HUES64 (cell line): ENCODE measurements around the gene SMYD3.

Source experiments
- H3K27ac ChIP-seq: 2 replicates; pipeline ENCODE4 v1.7.0; 2013; ENCODE audit warnings: low read depth, low read length, inconsistent platforms
- H3K27me3 ChIP-seq: 2 replicates; pipeline ENCODE4 v1.6.1; 2013; ENCODE audit warnings: mild to moderate bottlenecking, low read length; ENCODE audit not compliant: insufficient read depth
- H3K36me3 ChIP-seq: 2 replicates; pipeline ENCODE4 v1.6.1; 2013; ENCODE audit warnings: mild to moderate bottlenecking, low read length; ENCODE audit not compliant: insufficient read depth
- H3K4me1 ChIP-seq: 2 replicates; pipeline ENCODE4 v1.6.1; 2013; ENCODE audit warnings: mild to moderate bottlenecking, low read length, moderate library complexity; ENCODE audit not compliant: insufficient read depth
- H3K4me3 ChIP-seq: 2 replicates; pipeline ENCODE4 v1.5.1; 2013; ENCODE audit warnings: mild to moderate bottlenecking, low read length, moderate library complexity
- H3K9ac ChIP-seq: 2 replicates; pipeline ENCODE4 v1.6.1; 2013; ENCODE audit warnings: mild to moderate bottlenecking, low read depth, low read length
- H3K9me3 ChIP-seq: 2 replicates; pipeline ENCODE4 v1.6.1; 2013; ENCODE audit warnings: low read depth, low read length; ENCODE audit not compliant: insufficient read depth
- WGBS: fragments of 150-250, 120-280 bp; methylation state at CpG from one replicate; pipeline ENCODE4 v1.1.7; 2013; ENCODE audit warnings: missing lambda C conversion rate; 5-methylcytosine and 5-hydroxymethylcytosine counted together

Gene SMYD3

DNA sequence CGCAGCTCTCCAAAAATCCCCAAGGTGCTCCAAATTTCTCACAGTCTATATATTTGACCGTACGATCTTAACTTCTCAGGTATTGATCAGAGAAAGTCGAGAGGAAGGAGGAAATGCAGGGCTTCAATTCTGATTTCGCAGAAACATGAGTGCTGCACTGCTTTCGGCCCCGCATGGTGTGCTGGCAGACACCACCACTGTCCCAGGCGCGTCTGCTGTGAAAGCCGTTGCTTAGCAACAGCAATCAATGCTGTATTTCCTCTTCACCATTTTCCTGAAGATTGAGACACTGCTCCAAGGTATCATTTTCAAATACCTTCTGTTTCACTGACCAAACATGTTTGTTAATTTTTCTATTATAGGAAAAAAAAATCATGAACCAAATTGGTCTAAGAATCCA lies 296.3 kb downstream of the SMYD3 start:
- no peaks in the 10 kb centered on the region for H3K36me3 ChIP-seq
- 75% methylated on average over 10 of the region's 10 CpGs for WGBS
- no peak overlapping the region for H3K27ac ChIP-seq
- H3K4me3 ChIP-seq: no peak overlapping the region
- H3K9me3 ChIP-seq: no peaks in the 10 kb centered on the region
- H3K27me3 ChIP-seq: no peaks in the 10 kb centered on the region
- no peak overlapping the region for H3K9ac ChIP-seq
- 0 out of 2 replicates have a peak, but pooled peaks cover 3% of the 10 kb centered on the region for H3K4me1 ChIP-seq

DNA sequence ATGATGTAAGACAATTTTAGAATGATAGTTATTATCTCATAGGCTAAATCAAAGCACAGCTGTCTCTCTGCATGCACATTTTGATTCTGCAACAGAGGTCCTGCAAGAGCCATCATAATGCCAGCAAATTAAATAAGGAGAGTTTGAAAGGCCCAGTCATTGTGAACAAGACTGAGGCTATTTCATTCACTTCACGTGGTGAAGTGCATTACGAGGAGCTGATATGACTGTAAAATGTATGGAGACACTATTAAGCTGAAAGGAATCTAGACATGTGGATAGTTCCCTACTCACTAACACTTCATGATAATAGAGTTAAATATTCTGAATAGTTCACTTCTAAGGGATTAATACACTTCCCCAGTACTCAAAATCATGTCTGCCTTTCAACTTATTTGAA lies 299.0 kb downstream of the SMYD3 start:
- WGBS: 96% methylated on average over 2 of the region's 2 CpGs
- H3K27ac ChIP-seq: no peak overlapping the region

GRCh38 chr1:246203180-246203579 lies 303.9 kb downstream of the SMYD3 start:
- Histone ChIP-seq H3K27me3 (no peaks in the 10 kb centered on the region), H3K27ac (no peak overlapping the region), H3K9ac (no peak overlapping the region), H3K9me3 (no peaks in the 10 kb centered on the region), H3K4me3 (no peak overlapping the region), H3K4me1 (no peaks in the 10 kb centered on the region), H3K36me3 (no peaks in the 10 kb centered on the region)
- 97% methylated on average over 6 of the region's 6 CpGs for WGBS

More for the DNA sequence above, 299.0 kb downstream of the SMYD3 start:
- no peak overlapping the region for H3K9ac ChIP-seq
- no peaks in the 10 kb centered on the region for H3K27me3 ChIP-seq
- H3K36me3 ChIP-seq: no peaks in the 10 kb centered on the region
- H3K9me3 ChIP-seq: no peaks in the 10 kb centered on the region
- H3K4me1 ChIP-seq: 0 out of 2 replicates have a peak, but pooled peaks cover 3% of the 10 kb centered on the region
- no peak overlapping the region for H3K4me3 ChIP-seq

GRCh38 chr1:246200738-246201137 lies 306.3 kb downstream of the SMYD3 start:
- H3K36me3 ChIP-seq: no peaks in the 10 kb centered on the region
- no peak overlapping the region for H3K27ac ChIP-seq
- H3K27me3 ChIP-seq: no peaks in the 10 kb centered on the region
- H3K4me3 ChIP-seq: no peak overlapping the region
- no peaks in the 10 kb centered on the region for H3K9me3 ChIP-seq
- 91% methylated on average over 4 of the region's 4 CpGs for WGBS
- no peak overlapping the region for H3K9ac ChIP-seq
- no peaks in the 10 kb centered on the region for H3K4me1 ChIP-seq

DNA sequence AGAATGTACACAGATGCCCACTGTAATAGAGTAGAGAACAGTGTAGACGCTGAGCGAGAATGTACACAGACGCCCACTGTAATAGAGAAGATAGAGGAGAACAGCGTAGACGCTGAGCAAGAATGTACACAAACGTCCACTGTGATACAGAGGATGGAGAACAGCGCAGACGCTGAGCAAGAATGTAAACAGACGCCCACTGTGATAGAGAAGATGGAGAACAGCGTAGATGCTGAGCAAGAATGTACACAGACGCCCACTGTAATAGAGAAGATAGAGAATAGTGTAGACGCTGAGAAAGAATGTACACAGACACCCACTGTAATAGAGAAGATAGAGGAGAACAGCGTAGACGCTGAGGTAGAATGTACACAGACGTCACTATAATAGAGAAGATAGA lies 306.9 kb downstream of the SMYD3 start:
- no peak overlapping the region for H3K4me3 ChIP-seq
- no peaks in the 10 kb centered on the region for H3K4me1 ChIP-seq
- H3K9me3 ChIP-seq: no peaks in the 10 kb centered on the region
- WGBS: 93% methylated on average over 15 of the region's 15 CpGs
- no peak overlapping the region for H3K27ac ChIP-seq
- H3K27me3 ChIP-seq: no peaks in the 10 kb centered on the region
- H3K36me3 ChIP-seq: no peaks in the 10 kb centered on the region
- H3K9ac ChIP-seq: no peak overlapping the region

DNA sequence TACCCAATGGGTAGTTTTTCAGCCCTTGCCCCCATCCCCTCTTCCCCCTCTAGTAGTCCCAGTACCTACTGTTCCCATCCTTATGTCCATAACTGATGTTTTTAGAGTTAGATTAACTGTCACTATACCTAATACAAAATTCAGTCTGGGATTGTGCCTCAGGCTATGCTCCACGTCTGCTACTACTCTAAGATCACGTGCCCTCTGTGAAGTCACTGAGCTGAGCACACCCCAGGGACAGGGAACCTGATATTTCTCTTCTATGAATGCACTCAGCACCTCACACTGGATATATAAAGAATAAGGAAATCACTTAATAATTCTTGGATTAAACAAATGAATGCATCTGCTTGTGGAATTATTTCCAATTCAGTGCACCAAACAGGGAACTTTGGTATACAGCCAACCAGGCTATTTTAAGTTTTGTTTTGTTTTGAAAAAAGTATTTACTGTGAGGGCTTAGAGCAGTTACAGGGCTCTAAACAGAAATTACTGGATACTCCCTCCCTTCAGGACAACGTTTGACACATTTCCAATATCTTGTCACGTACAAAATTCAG lies 307.9 kb downstream of the SMYD3 start:
- no peaks in the 10 kb centered on the region for H3K27me3 ChIP-seq
- no peaks in the 10 kb centered on the region for H3K4me1 ChIP-seq
- 97% methylated on average over 4 of the region's 4 CpGs for WGBS
- H3K9me3 ChIP-seq: no peaks in the 10 kb centered on the region
- no peak overlapping the region for H3K9ac ChIP-seq
- H3K36me3 ChIP-seq: no peaks in the 10 kb centered on the region
- no peak overlapping the region for H3K27ac ChIP-seq
- no peak overlapping the region for H3K4me3 ChIP-seq

DNA sequence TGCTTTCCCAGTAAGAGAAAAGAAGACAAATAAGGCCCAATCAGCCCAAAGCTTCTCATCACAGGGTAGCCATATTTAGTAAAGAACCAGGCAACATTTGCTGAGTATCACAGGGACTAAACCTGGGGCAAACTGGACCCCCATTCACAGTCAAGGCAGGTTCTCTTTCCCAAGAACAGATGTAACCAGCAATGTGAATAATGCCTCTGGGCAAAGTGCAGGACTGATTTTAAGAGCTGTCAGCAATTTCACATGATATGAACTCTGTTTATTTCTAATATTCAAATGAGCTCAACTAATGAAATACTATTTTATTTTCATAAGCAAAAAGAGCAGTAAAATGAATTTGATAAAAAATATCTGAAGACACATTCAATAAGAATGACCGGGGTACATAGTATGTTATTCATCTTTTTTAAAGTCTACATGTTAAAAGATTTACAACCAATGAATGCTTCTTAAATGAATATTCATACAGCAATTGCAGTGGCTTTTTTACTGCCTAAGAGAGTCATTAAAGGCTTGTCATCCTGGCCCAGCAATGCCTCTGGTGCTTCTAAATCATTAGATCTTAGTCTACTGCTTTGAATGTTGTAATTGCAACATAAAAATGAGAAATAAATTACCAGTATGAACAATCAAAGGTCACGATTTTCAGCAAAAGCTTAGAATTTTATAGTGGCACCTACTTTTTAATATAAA lies 308.8 kb downstream of the SMYD3 start:
- H3K27ac ChIP-seq: no peak overlapping the region
- no CpG with 5 or more reads among the region's 2 CpGs for WGBS

GRCh38 chr1:246197076-246197475 lies 310.0 kb downstream of the SMYD3 start:
- H3K36me3 ChIP-seq: no peaks in the 10 kb centered on the region
- no peak overlapping the region for H3K9ac ChIP-seq
- H3K4me3 ChIP-seq: no peak overlapping the region
- H3K27ac ChIP-seq: no peak overlapping the region
- no peaks in the 10 kb centered on the region for H3K27me3 ChIP-seq
- H3K9me3 ChIP-seq: no peaks in the 10 kb centered on the region
- WGBS: 92% methylated on average over 8 of the region's 9 CpGs
- H3K4me1 ChIP-seq: no peaks in the 10 kb centered on the region

More for the DNA sequence above, 308.8 kb downstream of the SMYD3 start:
- Histone ChIP-seq H3K4me1 (no peaks in the 10 kb centered on the region), H3K27me3 (no peaks in the 10 kb centered on the region), H3K4me3 (no peak overlapping the region), H3K9me3 (no peaks in the 10 kb centered on the region), H3K36me3 (no peaks in the 10 kb centered on the region), H3K9ac (no peak overlapping the region)

GRCh38 chr1:246195296-246195695 lies 311.8 kb downstream of the SMYD3 start:
- no peaks in the 10 kb centered on the region for H3K4me1 ChIP-seq
- 80% methylated on average over 7 of the region's 7 CpGs for WGBS
- H3K27me3 ChIP-seq: no peaks in the 10 kb centered on the region
- H3K4me3 ChIP-seq: no peak overlapping the region
- no peak overlapping the region for H3K9ac ChIP-seq
- H3K36me3 ChIP-seq: no peaks in the 10 kb centered on the region
- no peak overlapping the region for H3K27ac ChIP-seq
- no peaks in the 10 kb centered on the region for H3K9me3 ChIP-seq

GRCh38 chr1:246193537-246193936 lies 313.5 kb downstream of the SMYD3 start:
- Histone ChIP-seq H3K4me1 (no peaks in the 10 kb centered on the region), H3K9me3 (no peaks in the 10 kb centered on the region), H3K9ac (no peak overlapping the region), H3K27ac (no peak overlapping the region), H3K27me3 (no peaks in the 10 kb centered on the region), H3K4me3 (no peak overlapping the region), H3K36me3 (no peaks in the 10 kb centered on the region)
- WGBS: 95% methylated on average over 12 of the region's 12 CpGs

DNA sequence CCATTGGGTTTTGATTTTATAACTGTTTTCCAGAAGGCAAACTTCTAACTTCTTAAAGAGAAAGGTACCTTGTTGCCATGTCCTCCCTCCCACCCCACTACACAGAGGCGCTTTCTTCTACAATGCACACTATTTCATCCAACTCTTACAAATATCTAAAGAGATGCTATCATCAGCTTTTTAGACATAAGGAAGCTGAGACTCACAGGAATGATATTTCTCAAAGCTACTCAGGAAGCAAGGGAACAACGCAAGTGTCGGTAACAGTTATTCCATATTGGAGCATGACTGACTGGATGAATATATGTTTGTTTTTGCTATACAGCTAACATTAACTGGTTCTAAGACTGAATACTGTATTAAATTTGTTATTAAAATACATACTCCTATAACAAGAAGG lies 318.0 kb downstream of the SMYD3 start:
- 95% methylated on average over 3 of the region's 3 CpGs for WGBS
- H3K27ac ChIP-seq: no peak overlapping the region
- no peaks in the 10 kb centered on the region for H3K9me3 ChIP-seq
- no peak overlapping the region for H3K4me3 ChIP-seq
- H3K27me3 ChIP-seq: no peaks in the 10 kb centered on the region
- H3K36me3 ChIP-seq: no peaks in the 10 kb centered on the region
- no peaks in the 10 kb centered on the region for H3K4me1 ChIP-seq
- no peak overlapping the region for H3K9ac ChIP-seq
